Kidney tubule cell (primary cell): ENCODE measurements around the gene URB1.
A peak's percentile ranks its signal among the peaks of the same experiment; 100 is the strongest.

Experiments used
- DNase-seq: peaks from one replicate; pipeline ENCODE4 v3.0.0-alpha.2; 2018; ENCODE audit warnings: low spot score

URB1 gene

GRCh38 chr21:32346951-32347350 lies 45.9 kb downstream of the URB1 start:
- DNase-seq, result no peak

- DNase-seq, result no peak
Observed at GRCh38 chr21:32340863-32341848, 51.7 kb downstream of the URB1 start.

DNA sequence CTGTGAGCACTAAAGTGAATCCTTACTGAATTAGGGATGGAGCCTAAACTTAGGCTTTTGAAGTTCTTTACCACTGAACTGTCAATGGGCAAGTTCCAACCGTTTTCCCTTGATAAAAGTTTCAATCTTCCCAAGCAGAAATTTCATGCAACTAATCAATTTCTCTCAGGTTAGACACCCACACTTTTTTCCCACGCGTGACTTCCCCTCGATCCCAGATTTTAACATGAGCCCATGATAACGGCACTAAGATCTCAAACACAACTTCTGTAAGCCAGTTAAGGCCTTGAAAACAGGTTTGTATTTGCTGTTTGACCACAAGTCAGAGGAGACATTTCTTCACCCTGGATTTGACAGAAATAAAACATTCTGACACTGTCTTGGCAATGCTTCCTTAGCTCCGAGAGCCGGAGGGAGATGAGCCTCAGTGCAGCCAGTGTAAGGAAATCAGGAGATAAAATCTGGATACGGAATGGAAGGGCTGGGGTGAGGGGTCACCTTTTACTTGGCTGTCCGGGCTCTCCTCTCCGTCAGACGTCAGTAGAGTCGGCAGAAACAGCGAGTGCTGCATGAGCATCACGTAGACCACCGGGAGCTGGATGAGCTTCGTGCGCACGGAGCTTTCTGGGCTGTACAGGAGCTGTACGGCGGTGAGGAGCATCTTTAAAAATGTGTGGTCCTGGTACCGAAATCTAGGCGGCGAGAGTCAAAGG lies 54.4 kb downstream of the URB1 start:
- DNase-seq, result no peak

- DNase-seq, result no peak
Observed at GRCh38 chr21:32337206-32337605, 55.6 kb downstream of the URB1 start.

DNA sequence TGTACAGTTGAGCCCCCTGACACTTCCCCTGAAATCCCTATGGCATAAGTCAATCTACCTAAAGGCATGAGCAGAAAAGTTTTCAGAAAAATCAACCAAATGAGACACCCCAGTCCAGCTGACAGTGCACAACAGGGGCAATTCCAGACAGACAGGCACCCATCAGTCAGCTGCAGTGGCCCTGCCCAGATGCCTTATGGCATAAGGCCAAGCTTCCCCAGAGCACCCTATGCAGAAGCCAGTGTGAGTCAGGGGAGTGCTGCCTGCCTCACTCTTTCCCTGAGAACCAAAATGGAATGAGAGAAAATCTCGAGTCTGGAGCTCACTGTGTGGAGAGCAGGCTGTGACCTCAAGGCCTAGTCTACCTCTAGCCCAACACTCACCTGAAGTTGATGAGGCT lies 56.1 kb downstream of the URB1 start:
- DNase-seq, result peak; percentile 65

- DNase-seq, result no peak
Observed at GRCh38 chr21:32335601-32336575, 56.9 kb downstream of the URB1 start.

GRCh38 chr21:32334980-32335531 lies 57.8 kb downstream of the URB1 start:
- DNase-seq, result no peak

DNA sequence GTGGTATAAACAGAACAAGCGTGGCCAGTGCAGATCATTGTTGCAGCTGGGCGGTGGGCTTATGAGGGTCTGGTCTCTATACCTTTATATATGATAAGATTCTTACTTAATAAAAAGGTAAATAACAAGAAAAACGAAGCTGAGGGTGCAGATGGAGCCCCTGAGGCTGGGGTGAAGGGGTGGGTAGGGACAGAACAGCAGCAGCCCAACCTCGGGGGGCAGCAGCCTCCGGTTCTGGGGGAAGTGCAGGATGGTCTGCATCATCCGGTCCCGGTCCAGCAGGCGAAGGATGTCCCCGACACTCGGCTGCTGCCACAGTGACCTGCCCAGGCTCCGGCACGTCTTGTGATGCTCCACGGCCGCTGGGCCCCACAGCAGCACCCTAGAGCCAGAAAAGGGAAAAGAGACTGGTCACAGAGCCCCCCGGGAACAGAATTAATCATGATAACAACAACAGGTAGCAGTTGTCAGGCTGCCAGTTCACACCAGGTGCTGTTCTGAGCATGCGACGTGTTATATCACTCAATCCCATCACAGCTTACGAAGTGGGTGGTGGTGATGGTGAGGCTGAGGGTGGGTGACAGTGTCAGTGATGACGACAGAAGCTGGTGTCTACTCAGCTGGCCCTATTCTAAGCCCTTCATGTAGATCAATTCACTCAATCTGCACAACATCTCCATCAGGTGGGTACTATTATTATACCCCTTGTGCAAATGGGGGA lies 58.7 kb downstream of the URB1 start:
- DNase-seq, result no peak

DNA sequence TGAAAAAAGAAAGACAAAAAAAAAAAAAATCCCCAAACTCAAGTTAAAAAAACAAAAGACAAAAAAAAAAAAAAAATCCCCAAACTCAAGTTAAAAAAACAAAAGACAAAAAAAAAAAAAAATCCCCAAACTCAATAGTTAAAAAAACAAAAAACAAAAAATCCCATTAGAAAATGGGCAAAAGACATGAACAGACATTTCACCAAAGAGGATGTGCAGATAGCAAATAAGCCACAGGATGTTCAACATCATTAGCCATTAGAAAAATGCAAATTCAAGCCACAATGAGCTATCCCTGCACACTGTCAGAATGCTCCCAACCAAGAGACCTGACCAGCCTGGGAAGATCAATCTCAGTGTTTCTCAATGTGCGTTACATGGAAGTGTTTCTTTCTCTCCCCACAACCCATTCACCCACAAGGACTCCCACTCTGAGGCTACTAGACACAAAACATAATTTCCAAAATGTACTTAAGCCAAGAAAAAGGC lies 60.3 kb downstream of the URB1 start:
- no peak for DNase-seq

DNA sequence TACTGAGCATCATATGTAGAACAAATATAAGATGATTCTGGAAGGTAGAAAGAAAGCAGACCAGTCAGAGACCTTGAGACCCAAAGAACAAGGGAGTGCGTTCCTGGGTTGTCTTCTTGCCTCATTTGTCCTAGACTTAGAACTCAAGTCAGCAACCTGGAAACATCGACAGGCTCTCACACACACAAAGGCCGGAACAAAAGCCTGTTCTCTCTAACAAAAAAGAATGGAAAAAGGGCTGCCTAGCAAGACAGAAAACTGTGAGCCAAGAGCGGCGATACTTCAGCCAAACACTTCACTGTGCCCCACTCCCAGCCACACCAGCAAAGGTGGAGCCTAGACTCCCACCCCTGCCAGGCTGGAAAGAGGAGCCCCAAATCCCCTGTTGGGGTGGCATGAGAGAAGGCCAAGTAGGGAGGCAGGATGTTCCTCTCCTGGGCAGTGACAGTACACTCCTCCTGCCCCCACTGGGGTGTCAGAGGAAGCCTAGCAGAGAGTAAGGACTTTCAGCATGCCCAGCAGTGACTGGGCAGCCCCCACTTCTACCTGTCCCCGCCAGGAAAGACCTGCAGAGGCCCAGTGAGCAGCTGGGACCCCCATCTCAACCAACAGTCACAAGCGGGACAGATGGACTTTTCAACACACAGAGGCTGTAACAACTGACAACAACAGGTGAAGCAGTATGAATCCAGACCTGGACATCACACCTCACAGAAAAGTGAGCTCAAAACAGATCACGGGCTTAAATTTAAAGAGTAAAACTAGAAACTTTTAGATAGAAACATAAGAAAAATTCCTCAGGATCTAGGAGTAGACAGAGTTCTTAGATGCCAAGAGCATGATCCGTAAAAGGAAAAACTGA lies 61.1 kb downstream of the URB1 start:
- DNase-seq, result no peak

GRCh38 chr21:32330784-32331311 lies 62.0 kb downstream of the URB1 start:
- peak; percentile 51 for DNase-seq

- peak; percentile 57 for DNase-seq
Observed at GRCh38 chr21:32329776-32330175, 63.0 kb downstream of the URB1 start.

GRCh38 chr21:32329331-32329730 lies 63.5 kb downstream of the URB1 start:
- DNase-seq, result no peak

DNA sequence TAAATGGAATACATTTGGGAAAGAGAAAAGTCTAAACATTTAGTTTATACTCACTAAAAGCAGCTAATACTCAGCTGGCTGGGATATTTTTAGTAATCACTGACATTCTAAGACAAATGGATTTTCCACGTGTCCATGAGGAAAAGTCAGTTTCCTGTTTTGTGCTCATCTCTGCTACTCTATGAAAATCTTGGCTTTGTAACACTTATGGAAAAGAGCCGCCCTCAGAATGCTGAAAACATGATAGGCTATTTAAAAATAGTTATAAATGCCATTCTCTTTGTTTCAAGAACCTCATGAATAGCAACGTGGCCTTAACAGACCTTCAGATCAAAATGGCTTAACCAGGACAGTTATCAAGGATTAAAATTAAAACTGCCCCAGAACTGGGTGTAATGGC lies 64.2 kb downstream of the URB1 start:
- no peak for DNase-seq

GRCh38 chr21:32325706-32326105 lies 67.1 kb downstream of the URB1 start:
- DNase-seq, result no peak

- no peak for DNase-seq
Observed at GRCh38 chr21:32322676-32323075, 70.1 kb downstream of the URB1 start.

DNA sequence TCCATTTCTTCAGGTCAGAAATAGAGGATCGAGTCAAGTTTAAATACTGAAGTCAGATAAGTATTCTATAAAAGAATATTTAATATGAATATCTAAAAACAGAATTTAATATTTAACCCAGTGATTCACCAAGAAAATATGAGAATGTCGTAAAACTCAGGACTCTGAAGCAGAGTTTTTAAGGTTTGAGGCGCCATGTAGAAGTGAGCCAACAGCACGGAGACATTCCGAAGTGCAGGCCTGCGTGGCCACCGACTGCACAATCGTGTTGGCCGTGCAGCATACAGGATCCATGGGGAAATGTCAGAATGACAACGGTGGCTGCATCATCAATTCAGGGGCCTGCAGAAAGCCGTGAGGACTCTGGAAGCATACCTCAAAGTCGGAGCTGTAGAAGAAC lies 70.7 kb downstream of the URB1 start:
- peak; percentile 34 for DNase-seq

DNA sequence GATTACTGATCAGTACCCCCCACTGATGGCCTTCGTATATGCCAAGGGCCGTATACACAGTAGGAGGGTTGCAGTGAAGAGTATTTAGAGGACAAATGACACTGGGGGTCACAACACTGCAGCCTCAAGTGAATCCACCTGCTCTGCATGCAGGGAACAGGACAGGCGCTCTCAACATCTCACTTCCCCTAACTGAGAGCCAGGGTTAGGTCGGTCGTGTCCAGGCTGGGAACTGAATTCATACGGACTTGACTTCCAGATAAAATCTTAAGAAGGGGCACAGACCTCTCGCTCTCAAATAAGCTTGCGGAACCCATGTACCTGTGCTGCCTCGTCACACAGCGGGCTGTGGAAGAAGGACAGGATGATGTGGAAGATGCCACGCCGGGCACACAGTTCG lies 71.3 kb downstream of the URB1 start:
- DNase-seq, result no peak

- no peak for DNase-seq
Observed at GRCh38 chr21:32320726-32321125, 72.1 kb downstream of the URB1 start.

DNA sequence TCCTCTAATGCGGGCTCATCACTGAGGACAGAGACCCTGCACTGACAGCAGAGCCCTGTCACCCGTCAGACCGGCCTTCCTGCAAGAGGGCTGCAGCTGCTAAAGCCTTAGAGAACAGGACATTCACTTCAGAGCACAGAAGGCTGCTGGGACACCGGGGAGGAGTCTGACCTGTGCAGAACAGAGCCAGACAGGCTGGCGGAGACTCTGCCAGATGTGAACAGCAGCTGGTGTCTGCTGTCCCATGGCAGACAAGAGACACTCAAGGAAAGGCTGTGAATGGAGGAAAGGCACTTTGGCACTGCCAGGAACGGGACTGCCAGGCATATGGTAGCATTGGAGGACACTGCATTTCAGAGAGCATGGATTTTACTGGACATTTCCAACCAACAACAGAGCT lies 72.8 kb downstream of the URB1 start:
- DNase-seq, result no peak
